Germinal center (tissue), 1 donor: ENCODE measurements around the gene CDH6.

Experiments
- DNase-seq: peaks from one replicate; pipeline ENCODE4 v3.0.0; 2012; ENCODE audit warnings: mixed read lengths, low spot score

Gene CDH6

DNA sequence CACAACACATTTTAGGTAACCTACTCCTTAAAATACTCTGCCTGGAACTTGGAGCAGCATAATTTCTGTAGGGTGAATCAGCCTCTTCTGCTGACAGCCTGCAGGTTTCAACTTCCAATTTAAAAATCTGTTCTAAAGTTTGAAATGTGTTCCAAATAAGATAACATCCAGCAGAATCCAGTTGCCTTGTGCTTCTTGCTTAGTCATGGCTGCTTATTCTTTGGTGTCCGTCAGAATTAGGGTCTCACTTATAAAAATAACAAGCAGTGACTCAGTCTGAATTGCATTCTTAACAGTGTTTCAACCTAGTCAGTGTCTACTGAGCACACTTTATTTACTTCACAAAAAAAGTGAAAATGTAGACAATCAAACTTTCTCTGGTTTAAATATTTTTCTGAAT, 3.7 kb downstream of the CDH6 start:
- no peak for DNase-seq

DNA sequence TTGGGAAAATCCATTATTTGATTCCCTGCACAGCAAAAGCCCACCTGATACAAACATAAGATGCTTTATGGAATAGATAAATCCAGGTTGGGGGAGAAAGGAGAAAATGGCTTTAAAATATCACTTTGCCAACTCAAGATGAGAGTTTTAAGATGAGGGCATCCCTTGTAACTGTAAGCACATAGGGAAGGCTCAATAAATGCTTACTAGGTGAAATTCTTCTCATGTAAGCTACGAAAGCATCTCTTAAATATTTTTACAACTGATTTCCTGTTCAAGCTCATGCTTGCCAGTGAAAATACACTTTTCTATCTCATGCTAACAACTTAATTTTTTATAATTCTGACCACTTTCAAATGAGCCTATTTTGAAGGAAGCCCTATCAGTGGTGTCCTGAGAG, 11.5 kb downstream of the CDH6 start:
- no peak for DNase-seq

DNA sequence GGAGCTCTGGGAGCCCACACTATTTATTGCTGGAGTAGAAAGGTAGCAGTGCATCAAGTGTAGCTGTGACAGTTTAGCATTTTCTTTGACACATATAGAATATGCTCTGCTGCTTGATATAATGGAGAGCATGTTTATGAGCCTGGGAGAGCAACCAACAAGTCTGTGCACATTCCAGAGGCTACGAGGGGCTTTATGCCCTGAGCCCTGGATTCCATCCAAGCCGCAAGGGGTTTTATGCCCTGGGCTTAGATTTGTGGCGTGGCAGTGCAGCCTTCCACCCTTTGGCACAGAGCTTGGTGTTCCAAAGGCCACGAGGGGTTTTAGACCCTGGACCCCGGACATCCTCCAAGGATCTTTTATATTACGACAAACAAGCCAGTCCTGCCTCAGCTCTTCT, 14.6 kb downstream of the CDH6 start:
- no peak for DNase-seq

DNA sequence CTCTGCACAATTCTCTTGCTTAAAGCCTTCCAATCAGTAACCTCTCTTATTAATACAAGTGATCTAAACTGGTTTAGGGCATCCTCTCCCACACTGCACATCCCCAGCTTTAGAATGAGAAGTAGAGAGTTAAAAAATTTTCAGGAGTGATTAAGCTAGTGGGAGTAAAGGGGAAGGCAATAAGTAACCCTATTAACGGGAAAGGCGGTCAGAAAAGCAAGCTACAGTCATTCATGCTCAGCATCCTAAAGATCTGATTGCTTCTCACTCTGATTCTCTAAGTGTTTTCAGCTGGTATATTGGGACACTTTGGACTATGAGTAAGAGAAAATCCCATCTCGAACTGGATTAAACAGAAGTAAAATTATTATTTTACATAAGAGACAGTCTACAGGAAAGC, 15.8 kb downstream of the CDH6 start:
- DNase-seq: no peak

DNA sequence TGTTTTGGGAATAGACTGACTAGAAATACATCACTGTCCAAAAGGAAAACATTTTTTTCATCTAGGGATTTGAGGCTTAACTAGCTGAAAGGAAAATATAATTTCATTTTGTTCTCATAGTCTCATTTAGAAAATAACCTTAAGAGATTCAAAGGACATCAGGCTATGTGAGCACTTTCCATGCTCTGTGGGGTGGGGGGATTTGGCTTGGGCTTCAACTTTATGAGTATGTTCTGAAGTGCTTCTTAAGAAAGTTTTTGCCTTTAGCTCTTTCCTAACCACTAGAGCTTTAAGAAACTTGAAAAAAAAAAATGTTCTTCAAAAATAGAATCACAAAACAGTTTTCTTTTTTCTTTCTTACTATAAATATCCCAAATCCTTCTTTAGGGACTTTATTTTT, 17.6 kb downstream of the CDH6 start:
- no peak for DNase-seq

DNA sequence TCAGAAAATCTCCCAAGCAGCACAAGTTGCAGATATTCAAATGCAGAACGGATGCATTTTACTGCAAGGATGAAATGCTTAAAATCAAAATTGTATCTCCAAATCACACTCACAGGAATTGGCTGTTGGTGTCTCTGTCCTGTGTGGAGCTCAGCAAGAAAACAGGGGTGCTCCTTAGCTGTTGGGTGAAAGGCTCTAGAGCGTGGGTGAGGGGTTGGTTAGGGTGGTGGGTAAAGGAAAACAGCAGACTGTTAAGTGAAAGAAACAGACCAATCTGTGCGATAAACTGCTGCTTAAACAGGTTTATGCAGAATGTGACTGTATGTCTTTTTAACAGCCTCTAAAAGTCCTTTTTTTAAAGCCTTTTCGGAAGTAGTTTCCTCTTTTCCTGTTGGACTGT, 19.8 kb downstream of the CDH6 start:
- DNase-seq: no peak

DNA sequence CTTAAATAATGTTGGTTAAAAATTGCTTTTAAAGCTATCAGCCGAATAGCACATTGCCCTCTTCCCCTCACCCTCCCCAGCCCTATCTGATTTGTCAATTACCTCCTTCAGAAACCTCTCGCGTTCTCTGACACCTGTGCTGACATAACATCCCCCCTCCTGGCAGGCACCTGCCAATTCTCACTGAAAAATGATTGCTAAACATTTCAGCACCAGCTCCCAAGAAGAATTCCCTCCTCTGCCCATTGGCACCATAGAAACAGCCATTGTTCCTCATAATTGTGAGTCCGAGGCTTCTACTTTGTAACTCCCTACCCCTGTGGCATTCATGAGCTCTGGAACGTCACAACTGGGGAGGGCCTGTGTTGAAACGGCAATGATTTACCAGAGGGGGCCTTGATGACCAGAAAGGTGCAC, 20.2 kb downstream of the CDH6 start:
- no peak for DNase-seq

DNA sequence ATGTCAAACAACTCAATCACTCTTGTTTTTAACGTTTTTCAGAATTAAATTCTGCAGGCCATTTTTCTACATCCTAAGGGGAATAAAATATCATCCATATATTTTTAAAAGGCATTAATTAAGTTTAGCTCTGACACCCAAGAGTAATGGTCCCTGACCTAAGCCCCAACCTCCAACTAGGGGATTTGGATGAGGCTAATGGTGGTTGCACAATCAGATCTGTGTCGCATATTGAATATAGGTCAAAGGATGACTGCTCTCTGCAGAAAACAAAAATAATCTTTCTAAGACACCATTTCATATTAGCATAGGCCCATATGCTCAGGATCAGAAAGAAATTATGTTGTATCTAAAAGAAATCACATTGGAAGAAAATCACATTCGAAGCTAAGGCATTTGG, 20.7 kb downstream of the CDH6 start:
- no peak for DNase-seq

DNA sequence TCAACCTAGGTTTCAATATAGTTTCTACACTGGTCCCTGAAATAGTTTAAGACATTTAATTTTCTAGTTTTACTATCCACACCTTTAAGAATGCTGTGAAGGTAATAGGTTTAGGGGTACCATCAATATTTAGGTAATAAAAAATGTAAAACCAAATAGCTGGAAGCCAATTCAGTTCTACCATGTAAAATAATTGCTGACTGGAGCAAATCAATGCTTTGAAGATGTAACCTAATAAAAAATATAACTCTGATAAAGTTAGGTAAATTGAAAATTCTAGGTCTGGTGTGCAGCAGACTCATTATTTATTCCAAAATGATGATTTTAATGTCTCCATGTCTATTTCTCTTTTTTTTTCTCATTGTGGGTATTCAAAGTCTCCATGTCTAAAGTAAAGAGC, 21.8 kb downstream of the CDH6 start:
- no peak for DNase-seq

DNA sequence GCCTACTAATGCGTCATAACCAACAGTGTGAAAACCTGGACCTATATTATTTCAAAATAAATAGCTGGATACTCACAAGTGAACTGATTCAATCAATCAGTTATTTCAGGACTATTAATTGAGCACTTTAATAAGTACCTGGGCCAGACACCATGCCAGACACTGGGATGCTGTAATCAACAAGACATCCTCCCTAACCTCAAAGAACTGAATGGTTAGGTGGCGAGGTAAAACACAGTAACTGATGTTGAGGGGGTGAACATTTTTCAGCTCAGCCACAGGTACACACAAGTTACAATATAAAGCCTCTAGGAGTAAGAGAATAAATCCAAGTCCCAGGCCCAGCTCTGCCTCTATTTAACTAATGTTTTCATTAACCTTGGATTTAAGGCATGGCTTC, 24.0 kb downstream of the CDH6 start:
- no peak for DNase-seq

DNA sequence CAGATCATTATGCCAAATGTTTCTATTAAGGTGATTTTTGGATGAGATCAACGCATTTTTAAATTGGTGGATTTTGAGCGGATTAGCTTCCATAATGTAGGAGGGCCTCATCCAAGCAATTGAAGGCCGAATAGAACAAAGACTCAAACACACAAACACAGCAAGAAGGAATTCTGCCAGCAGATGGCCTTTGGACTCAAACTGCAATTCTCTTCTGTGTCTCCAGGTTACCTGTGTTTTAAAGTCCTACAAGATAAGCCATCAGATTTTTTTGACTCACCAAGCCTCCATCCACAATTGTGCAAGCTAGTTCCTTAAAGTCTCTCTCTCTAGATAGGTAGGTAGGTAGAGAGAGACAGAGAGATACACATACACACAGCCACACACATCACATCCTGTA, 25.5 kb downstream of the CDH6 start:
- DNase-seq: no peak

DNA sequence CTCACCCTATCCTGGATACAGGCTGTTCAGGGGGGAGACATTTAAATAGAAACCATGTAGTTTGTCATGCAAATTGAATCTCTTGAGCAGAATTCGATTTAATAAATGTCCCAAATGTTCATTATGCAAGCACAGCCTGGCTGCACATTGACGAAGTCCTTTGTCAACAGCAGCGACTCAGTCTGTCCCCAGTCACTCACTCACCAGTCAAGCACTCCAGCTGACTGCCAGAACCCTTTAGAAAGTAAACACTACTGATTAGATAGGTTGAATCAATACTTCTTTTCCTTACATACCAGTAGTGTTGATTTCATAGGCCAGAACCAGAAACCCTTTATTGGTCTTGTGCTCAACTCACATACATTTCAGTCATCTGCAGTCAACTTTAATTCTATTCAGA, 27.5 kb downstream of the CDH6 start:
- DNase-seq: no peak

DNA sequence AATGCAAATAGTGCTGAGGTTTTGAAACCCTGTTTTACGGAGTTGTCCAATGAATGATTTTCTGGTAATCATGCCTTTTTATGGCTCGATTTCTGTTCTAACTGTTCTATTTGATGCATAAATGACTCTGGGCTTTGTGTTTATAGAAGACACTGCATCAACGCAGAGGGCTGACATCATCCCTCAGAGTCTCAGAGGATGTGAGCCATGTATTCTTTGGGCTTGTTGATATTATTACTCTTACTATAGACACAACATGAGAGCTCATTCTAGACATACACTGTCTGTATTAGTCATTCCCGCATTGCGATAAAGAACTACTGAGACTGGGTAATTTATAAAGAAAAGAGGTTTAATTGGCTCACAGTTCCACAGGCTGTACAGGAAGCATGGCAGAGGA, 31.6 kb downstream of the CDH6 start:
- no peak for DNase-seq

DNA sequence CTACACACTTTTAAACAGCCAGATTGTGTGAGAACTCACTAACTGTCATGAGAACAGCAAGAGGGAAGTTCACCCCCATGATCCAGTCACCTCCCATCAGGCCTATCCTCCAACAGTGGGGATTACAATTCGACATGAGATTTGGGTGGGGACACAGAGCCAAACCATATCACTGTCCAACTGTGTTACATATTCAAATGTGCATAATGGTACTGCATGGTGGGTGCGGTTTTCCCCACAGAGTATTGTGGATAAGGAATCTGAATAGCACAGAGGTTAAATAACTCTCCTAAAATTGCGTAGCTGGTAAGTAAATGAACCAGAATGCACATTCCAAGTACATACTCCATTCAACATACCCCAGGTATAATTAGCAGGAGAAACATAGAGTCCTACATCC, 32.1 kb downstream of the CDH6 start:
- no peak for DNase-seq

DNA sequence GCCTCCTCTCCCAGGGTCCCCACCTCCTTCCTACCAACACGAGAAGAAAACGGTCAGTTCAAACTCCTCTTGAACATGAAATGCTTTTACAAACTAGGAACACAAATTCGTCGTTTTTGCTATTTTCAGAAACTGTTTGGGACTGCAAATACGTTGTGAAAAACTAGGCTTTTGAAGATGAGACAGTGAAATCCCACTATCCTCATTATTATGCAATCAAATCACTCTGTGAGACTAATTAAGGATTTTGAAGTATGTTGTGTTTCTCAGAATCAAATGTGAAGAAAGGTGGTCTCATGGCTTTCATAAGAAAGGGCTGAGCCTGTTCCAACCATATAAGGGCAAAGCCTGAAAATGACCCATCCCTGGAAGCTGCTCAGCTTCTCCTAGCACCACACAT, 33.2 kb downstream of the CDH6 start:
- DNase-seq: no peak

DNA sequence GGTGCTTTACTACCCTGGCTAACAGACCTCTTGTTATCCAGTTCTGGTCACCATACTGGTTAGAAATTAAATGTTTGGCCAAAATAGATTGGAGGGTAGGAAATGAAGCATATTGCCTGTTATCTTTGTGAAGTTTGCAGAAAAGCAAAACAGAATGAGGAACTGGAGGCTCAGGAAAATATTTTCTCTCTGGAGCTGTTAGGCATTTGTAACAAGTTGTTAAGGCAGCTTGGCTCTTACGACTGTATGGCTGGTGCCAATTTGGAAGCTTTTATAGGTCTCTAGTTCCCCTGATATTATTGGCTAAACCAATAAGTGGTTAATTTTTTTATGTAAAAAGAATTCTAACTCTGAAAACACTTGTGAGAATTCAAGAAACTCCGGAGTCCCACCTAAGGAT, 35.8 kb downstream of the CDH6 start:
- DNase-seq: no peak

DNA sequence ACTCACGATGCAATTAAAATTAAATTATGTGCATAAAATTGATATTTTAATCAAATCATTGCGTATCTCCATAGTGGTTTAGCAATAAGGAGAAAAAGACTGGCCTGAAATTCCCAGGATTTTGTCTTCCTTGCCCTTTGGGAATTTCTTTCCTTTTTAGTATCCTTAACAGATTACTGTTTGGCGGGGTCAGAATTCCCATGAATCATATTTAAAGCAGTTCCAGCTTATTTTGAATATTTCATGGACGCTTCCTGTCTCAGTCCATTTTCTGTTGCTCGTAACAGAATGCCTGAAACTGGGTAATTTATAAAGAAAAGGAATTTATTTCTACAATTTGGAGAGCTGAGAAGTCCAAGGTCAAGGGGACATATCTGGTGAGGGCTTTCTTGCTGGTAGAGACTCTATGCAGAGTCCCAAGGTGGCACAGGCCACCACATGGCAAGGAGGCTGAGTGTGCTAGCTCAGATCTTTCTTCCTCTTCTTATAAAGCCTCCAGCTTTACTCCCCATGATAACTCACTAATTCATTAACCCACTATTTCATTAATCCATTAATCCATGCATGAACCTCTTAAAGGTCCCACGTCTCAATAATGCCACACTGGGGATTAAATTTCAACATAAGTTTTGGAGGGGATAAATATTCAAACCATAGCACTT, 37.8 kb downstream of the CDH6 start:
- DNase-seq: no peak

DNA sequence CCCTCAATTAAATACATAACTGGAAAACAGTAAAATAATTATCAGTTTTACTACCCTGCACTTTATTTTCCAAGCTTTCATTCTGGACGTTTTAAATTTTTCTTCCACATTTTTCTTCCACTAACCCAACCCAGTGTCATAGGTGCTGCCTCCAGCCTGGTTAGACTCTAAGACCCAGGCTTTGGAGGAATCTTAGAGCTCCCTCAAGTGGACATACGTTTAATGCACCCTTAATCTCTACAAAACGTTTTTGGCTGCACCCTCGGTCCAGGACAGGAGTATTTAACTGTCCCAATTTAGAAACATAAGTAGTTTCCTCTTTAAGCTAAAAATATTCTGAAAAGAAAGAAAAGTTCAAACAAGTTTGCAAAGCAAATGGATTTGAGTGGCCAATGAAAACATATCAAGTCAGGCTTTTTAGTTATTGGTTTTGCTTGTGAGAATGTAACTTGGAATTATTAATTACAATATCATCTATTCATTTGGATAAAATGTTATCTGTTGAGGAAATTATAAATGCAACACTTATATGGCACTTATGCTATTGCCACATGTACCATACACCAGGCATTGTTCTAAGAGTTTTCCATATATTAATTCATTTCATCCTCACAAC, 38.9 kb downstream of the CDH6 start:
- DNase-seq: peak; percentile 19

DNA sequence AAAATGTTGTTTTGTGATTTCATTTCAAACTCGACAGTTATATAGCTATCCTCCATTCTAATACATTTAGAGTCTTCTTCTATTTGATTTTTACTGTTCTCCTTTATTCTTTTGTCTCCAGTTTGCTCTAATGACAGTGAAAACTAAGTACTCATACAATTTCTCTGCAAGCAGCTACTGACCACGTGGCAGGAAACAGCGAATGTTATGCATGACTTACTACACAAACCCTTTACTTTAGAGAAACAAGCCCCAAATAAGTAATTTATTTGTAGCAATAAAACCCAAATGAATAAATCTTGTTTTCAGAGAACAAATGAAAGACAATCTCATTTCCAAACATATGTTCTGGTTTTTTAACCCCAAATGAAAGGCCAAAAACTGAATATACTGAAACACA, 41.9 kb downstream of the CDH6 start:
- DNase-seq: no peak

DNA sequence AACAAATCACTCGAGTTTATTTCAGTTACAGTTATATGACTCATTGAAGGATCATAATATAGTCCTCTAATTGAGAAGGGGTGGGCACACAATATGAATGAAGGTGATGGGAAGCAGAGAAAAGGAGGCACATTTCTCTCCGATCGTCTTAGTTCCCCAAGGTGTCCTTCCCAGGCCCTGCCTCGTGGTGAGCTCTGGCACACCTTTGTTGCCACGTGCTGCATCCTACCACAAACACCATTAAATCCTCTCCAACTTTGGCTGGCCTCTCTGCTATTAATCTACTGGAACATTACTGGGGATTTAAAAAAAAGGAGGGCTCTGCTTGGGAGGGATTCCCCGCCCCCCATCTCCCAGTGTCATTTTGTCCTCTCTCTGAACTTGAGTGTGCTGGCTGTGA, 42.9 kb downstream of the CDH6 start:
- no peak for DNase-seq

DNA sequence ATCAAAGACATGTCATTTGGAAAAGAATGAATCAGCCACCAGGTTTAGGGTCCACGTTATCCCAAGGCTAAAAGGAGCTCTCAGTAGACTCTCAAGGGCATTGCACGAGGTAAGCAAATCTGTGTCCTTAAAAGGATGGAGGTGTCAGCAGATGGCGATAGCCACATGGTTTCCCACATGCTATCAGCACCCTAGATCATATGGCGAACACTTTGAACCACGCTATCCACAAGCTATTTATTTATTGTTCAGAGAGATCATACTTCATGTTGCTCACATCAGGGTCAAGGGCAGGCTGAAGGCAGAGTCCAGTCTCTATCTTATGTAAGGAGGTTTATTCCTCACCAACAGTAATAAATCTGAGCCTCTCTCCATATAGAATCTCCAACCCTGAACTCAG, 43.7 kb downstream of the CDH6 start:
- DNase-seq: no peak

DNA sequence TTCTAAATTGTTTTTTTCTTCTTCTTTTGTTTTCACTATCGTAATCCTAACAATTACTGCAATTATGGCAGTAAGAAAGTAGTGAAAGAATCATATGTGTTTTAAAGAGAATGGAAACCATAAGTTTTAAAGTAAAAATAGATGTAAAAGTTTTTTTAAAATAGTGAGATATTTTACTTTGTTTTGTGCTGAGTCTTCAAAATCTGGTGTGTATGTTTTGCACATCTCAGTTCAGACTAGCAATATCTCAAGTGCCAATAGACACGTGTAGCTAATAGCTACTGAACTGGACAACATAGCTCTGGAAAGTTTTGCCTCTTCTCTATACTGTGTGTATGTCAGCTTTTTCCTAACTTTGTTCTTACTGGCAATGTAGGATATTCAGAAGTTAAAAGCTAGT, 45.0 kb downstream of the CDH6 start:
- no peak for DNase-seq

DNA sequence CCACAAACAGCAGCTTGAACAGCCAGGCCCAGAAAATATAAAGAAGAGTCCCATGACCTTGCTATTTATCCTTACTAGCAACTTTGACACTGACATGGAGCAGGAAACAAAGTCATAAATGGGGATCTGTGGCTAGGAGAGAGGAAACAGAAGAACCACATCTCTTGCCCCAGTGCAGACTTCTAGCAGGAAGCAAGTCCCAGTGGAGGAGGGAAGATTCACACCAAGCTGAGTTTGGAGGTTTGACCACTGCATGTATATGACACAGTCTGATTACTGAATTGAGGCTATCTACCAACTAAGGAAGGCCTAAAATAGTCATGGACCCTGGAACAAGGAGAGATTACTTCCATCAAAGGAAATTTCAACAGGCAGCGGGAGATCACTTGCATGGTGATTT, 51.4 kb downstream of the CDH6 start:
- no peak for DNase-seq

DNA sequence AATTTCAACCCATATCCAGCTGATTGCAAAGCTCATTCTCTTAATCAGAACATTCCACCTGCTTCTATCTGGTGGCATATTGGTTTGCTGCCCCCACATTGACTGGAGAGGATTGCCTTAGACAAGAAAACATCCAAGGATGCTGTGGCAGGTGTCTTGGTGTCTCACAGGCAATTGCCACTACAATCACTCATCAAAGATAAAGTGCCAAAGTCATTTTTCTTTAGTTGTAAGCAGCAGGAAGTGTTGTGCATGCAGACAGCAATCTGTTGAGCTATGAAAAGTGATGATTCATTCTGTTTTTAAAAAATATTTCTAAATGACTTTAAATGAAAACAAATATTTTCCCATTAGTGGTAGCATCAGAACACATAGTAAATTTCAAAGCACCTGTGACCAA, 53.9 kb downstream of the CDH6 start:
- DNase-seq: no peak

DNA sequence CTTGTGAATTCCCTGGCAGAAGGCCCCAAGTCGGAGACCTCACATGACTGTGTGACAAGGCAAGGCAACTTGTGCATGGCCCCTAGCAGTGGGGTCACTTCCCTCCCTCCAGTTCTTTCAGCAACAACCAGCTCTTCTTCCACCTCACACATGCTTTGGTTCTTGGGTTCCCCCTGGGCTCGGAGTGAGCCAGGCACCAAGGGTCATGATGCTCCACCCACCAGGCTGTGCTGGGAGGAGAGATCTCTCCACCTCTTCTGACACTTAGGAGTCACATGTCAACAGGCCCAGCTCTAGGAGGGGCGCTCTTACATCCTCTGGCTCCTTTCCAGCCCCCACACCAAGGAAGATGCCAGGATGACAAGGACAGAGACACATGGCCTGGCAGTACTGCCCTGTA, 56.7 kb downstream of the CDH6 start:
- DNase-seq: no peak
